GM10847 (cell line): ENCODE measurements around the gene SMURF1.

ENCODE experiments used
- POLR2A ChIP-seq: IDR thresholded peaks from 2 replicates; pipeline ENCODE4 v1.6.1; 2011; ENCODE audit not compliant: insufficient read length; ENCODE audit errors: extremely low read depth

The SMURF1 gene

GRCh38 chr7:99061001-99061776, 82.7 kb downstream of the SMURF1 start:
- TF ChIP-seq POLR2A, result no peak

- no peak for TF ChIP-seq POLR2A
Measured at GRCh38 chr7:99054781-99055180, 89.1 kb downstream of the SMURF1 start.

GRCh38 chr7:99050971-99051370, 92.9 kb downstream of the SMURF1 start:
- no peak for TF ChIP-seq POLR2A

- TF ChIP-seq POLR2A, result no peak
Measured at GRCh38 chr7:99047526-99048077, 96.3 kb downstream of the SMURF1 start.

GRCh38 chr7:99046722-99047121, 97.2 kb downstream of the SMURF1 start:
- TF ChIP-seq POLR2A, result no peak

- TF ChIP-seq POLR2A, result no peak
Measured at GRCh38 chr7:99042957-99043356, 101.0 kb downstream of the SMURF1 start.

- TF ChIP-seq POLR2A, result no peak
Measured at GRCh38 chr7:99041526-99041925, 102.4 kb downstream of the SMURF1 start.

- no peak for TF ChIP-seq POLR2A
Measured at GRCh38 chr7:99040104-99040958, 103.6 kb downstream of the SMURF1 start.

- no peak for TF ChIP-seq POLR2A
Measured at GRCh38 chr7:99039384-99039891, 104.5 kb downstream of the SMURF1 start.

- no peak for TF ChIP-seq POLR2A
Measured at GRCh38 chr7:99038086-99038855, 105.6 kb downstream of the SMURF1 start.

GRCh38 chr7:99037327-99037940, 106.5 kb downstream of the SMURF1 start:
- no peak for TF ChIP-seq POLR2A

GRCh38 chr7:99036546-99037111, 107.3 kb downstream of the SMURF1 start:
- no peak for TF ChIP-seq POLR2A

GRCh38 chr7:99035723-99036545, 108.0 kb downstream of the SMURF1 start:
- TF ChIP-seq POLR2A, result no peak
